Spleen (tissue), 11 donors: Measurements from ENCODE around the gene DEK. TPM values are rescaled to one million over a fixed set of nuclear protein-coding genes. Genes with fewer than 3 reads are reported as not detected.

Source experiments
- DNase-seq: peaks from one replicate; pipeline ENCODE4 v3.0.0-alpha.2; 2020
- H3K27ac ChIP-seq, 8 donors: fragments of 200-600 bp; sonication (generic) in 7 of 8; 1 replicate in 4 of 8; 2 replicates in 4 of 8; pipeline versions ENCODE4 v1.5.0 to v1.8.0; 2016 to 2021; ENCODE audit warnings: inconsistent platforms in 4 of 8, mild to moderate bottlenecking in 4 of 8, moderate library complexity in 1 of 8
- H3K27me3 ChIP-seq, 7 donors: fragments of 200-600 bp; sonication (generic) in 6 of 7; replicated peaks in 1 of 7; 1 replicate in 4 of 7; 2 replicates in 3 of 7; pipeline versions ENCODE4 v1.5.0 to v1.8.0; 2016 to 2021; ENCODE audit warnings: inconsistent platforms in 3 of 7, mild to moderate bottlenecking in 1 of 7
- H3K36me3 ChIP-seq, 6 donors: fragments of 200-600 bp; sonication (generic) in 5 of 6; 1 replicate in 4 of 6; 2 replicates in 2 of 6; pipeline versions ENCODE4 v1.5.0 to v1.8.0; 2016 to 2021; ENCODE audit warnings: inconsistent platforms in 2 of 6
- H3K4me1 ChIP-seq, 6 donors: fragments of 200-600 bp; sonication (generic) in 5 of 6; 1 replicate in 3 of 6; 2 replicates in 3 of 6; pipeline versions ENCODE4 v1.5.0 to v1.8.0; 2016 to 2021; ENCODE audit warnings: inconsistent platforms in 3 of 6
- H3K4me3 ChIP-seq, 8 donors: fragments of 200-600 bp; sonication (generic) in 7 of 8; 1 replicate in 4 of 8; 2 replicates in 4 of 8; pipeline versions ENCODE4 v1.5.0 to v1.8.0; 2016 to 2021; ENCODE audit warnings: inconsistent platforms in 4 of 8, mild to moderate bottlenecking in 4 of 8, moderate library complexity in 2 of 8
- H3K9me3 ChIP-seq, 8 donors: fragments of 200-600 bp; sonication (generic) in 7 of 8; 1 replicate in 4 of 8; 2 replicates in 4 of 8; pipeline versions ENCODE4 v1.5.0 to v1.8.0; 2016 to 2021; ENCODE audit warnings: inconsistent platforms in 4 of 8
- CTCF ChIP-seq, 11 experiments: fragments of 200-600 bp in 7 of 11; fragments of 450-650 bp in 4 of 11; sonication (generic) in 4 of 11; IDR thresholded peaks in 8 of 11; conservative IDR thresholded peaks in 3 of 11; 1 replicate in 7 of 11; 2 replicates in 4 of 11; pipeline versions ENCODE4 v1.4.0 to v1.8.0; 2016 to 2021; ENCODE audit warnings: antibody characterized with exemption in 11 of 11, inconsistent platforms in 4 of 11, mild to moderate bottlenecking in 1 of 11
- POLR2A ChIP-seq, 3 donors: fragments of 450-650 bp; IDR thresholded peaks; one replicate each; pipeline ENCODE4 v1.5.1; 2017; ENCODE audit warnings: antibody characterized with exemption in 3 of 3, mild to moderate bottlenecking in 1 of 3
- POLR2AphosphoS5 ChIP-seq, 3 donors: sonication (generic); formaldehyde crosslinking; IDR thresholded peaks; one replicate each; pipeline ENCODE4 v1.5.1; 2017; ENCODE audit warnings: antibody characterized with exemption in 3 of 3
- WGBS, 5 donors: extraction: QIAGEN DNeasy Blood & Tissue Kit in 3 of 5; methylation state at CpG; one replicate each; pipeline versions ENCODE4 v1.1.5 to v1.1.7; 2013 to 2018; 5-methylcytosine and 5-hydroxymethylcytosine counted together
- intact Hi-C: fragments of 100-400 bp; cut with DNase I; formaldehyde crosslinking; loops from one replicate; pipeline ENCODE4 v1.15.0; 2023; ENCODE audit warnings: low total_unique reads
- polyA plus RNA-seq, 3 donors: library from polyadenylated mRNA; stranded (reverse); fragments of 200-250 nt; gene quantifications; one replicate each; pipeline ENCODE4 v1.2.1, GENCODE V29; 2013
- total RNA-seq, 7 donors: library from RNA; depleted of rRNA in 3 of 7; stranded (reverse); fragments of >200 nt in 3 of 7; fragmentation: NEBNext Ultra II Directional in 4 of 7; extraction: Animal tissue kit (Norgen Biotek cat#: 25700) in 4 of 7; gene quantifications; one replicate each; pipeline versions ENCODE4 v1.1.0 to v1.2.1, GENCODE V29; 2016 to 2021
- donor health status: healthy with polysubstance abuse.
- donor health status: DM: no; HTN: no; CAD: no; lungs with moderate emphysema.
- donor health status: DM: no; HTN: no; CAD: no.
- donor health status: Bipolar disorder and iron deficiency.
- donor health status: healthy.
- donor health status: DM: no; HTN: no; CAD: no.
- donor health status: DM: yes; HTN: yes; CAD: no.

The DEK gene
- total and polyA plus RNA-seq, 10 donors: 27.4 to 133 (median 73.9) TPM

DNA sequence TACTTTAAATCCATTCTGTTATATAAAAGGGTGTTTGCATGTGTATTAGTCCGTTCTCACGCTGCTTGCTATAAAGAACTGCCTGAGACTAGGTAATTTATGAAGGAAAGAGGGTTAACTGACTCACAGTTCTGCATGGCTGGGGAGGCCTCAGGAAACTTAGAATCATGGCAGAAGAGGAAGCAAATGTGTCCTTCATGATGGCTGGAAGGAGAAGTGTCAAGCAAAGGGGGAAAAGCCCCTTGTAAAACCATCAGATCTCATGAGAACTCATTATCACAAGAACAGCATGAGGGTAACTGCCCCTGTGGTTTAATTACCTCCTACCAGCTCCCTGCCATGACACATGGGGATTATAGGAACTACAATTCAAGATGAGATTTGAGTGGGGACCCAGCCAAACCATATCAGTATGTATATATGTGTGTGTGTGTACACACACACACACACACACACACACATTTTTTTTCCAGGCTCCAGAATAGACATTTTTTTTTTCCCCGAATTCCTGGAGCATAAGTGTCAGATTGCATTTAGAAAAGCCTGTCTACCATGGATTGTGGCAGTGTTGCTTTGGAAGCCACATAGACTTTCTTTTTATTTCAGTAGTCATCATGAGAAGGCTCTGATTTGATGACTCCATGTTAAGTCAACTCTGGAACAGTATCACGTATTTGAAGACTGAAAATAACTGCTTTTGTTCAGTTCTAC, 77.6 kb downstream of the DEK start:
- peaks cover 0 to 18% (median 9%) of the 10 kb centered on the region in 6 donors for H3K4me1 ChIP-seq
- no peaks in the 10 kb centered on the region for H3K27me3 ChIP-seq
- DNase-seq: no peak
- no peak overlapping the region for H3K4me3 ChIP-seq
- H3K9me3 ChIP-seq: no peaks in the 10 kb centered on the region
- peaks cover 0 to 98% (median 8%) of the 10 kb centered on the region in 6 donors for H3K36me3 ChIP-seq
- WGBS, 5 donors: 71 to 76% (median 76%) methylated on average over 4 of the region's 4 CpGs
- TF ChIP-seq CTCF (IDR thresholded peaks at IDR 0.05 in 8 of 11, conservative IDR thresholded peaks at IDR 0.05 in 3 of 11) (no peak), POLR2AphosphoS5 (IDR thresholded peaks at IDR 0.05) (no peak), POLR2A (IDR thresholded peaks at IDR 0.05) (no peak)
- intact Hi-C loops: no loop called here
- H3K27ac ChIP-seq: peak overlapping the region in 5 of 8 donors; percentile 10 to 68 (median 56)

GRCh38 chr6:18186033-18186432, 78.3 kb downstream of the DEK start:
- no peak for DNase-seq
- H3K9me3 ChIP-seq: no peaks in the 10 kb centered on the region
- peak overlapping the region in 5 of 8 donors; percentile 10 to 68 (median 56) for H3K27ac ChIP-seq
- no peak overlapping the region for H3K4me3 ChIP-seq
- TF ChIP-seq POLR2AphosphoS5 (IDR thresholded peaks at IDR 0.05) (no peak), POLR2A (IDR thresholded peaks at IDR 0.05) (no peak), CTCF (IDR thresholded peaks at IDR 0.05 in 8 of 11, conservative IDR thresholded peaks at IDR 0.05 in 3 of 11) (no peak)
- intact Hi-C loops: no loop called here
- peaks cover 0 to 18% (median 9%) of the 10 kb centered on the region in 6 donors for H3K4me1 ChIP-seq
- WGBS, 5 donors: 35 to 43% (median 39%) methylated on average over 2 of the region's 2 CpGs
- H3K27me3 ChIP-seq: no peaks in the 10 kb centered on the region
- peaks cover 0 to 98% (median 6%) of the 10 kb centered on the region in 6 donors for H3K36me3 ChIP-seq

DNA sequence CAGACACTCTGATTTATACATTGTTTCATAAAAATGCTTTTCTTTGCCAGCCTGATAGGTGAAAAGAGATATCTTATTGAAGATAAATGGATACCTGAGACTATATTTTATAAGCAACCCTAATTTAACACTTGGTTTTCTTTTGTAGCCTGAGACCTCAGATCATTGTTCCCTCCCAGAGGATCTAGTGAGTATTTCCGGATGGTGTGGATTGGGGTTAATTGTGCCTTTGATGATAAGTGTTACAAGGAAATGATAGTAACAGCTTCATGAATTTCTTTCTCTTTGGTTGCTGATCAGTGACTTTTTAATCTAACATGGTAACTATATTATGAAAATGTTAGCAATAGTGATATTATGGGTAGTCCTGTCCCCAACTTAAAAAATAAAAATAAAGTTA, 78.7 kb downstream of the DEK start:
- Histone ChIP-seq H3K4me1 (peaks cover 0 to 21% (median 9%) of the 10 kb centered on the region in 6 donors), H3K27me3 (no peaks in the 10 kb centered on the region), H3K36me3 (peaks cover 0 to 98% (median 6%) of the 10 kb centered on the region in 6 donors), H3K27ac (peak overlapping the region in 5 of 8 donors; percentile 10 to 68 (median 56)), H3K4me3 (no peak overlapping the region), H3K9me3 (no peaks in the 10 kb centered on the region)
- WGBS, 5 donors: 55 to 68% (median 65%) methylated on average over 1 of the region's 1 CpG
- no peak for DNase-seq
- TF ChIP-seq POLR2A (IDR thresholded peaks at IDR 0.05): no peak
- TF ChIP-seq POLR2AphosphoS5 (IDR thresholded peaks at IDR 0.05): no peak
- no peak for TF ChIP-seq CTCF (IDR thresholded peaks at IDR 0.05 in 8 of 11, conservative IDR thresholded peaks at IDR 0.05 in 3 of 11)
- intact Hi-C loops: no loop called here

GRCh38 chr6:18183766-18184165, 80.6 kb downstream of the DEK start:
- Histone ChIP-seq H3K27ac (no peak overlapping the region), H3K9me3 (no peaks in the 10 kb centered on the region), H3K27me3 (no peaks in the 10 kb centered on the region), H3K36me3 (peaks cover 0 to 85% (median 6%) of the 10 kb centered on the region in 6 donors), H3K4me3 (no peak overlapping the region), H3K4me1 (peaks cover 0 to 40% (median 11%) of the 10 kb centered on the region in 6 donors)
- DNase-seq: no peak
- 79 to 94% (median 91%) methylated on average over 4 of the region's 4 CpGs for WGBS, 5 donors
- TF ChIP-seq CTCF (IDR thresholded peaks at IDR 0.05 in 8 of 11, conservative IDR thresholded peaks at IDR 0.05 in 3 of 11): no peak
- TF ChIP-seq POLR2AphosphoS5 (IDR thresholded peaks at IDR 0.05): no peak
- TF ChIP-seq POLR2A (IDR thresholded peaks at IDR 0.05): no peak
- intact Hi-C loops: no loop called here
